GM18517 (cell line): Measurements from ENCODE around the gene SLFN11.
"Not testable (repeated sequence)": the region's sequence is repeated elsewhere in the genome, so short reads cannot be mapped to it uniquely, and the experiment has no call there.

Source experiments
- ATAC-seq: cut with Tn5 transposase; IDR thresholded peaks from one replicate; pipeline ENCODE4 v1.9.1; 2021; ENCODE audit warnings: mild to moderate bottlenecking, moderate library complexity; ENCODE audit not compliant: unreplicated experiment

Gene SLFN11

GRCh38 chr17:35368081-35368830 lies 5.2 kb downstream of the SLFN11 start:
- ATAC-seq, result peak; percentile 90

- ATAC-seq, result no peak
Measured at GRCh38 chr17:35361027-35361426, 12.4 kb downstream of the SLFN11 start.

GRCh38 chr17:35359398-35359797 lies 14.0 kb downstream of the SLFN11 start:
- ATAC-seq, result no peak

- no peak for ATAC-seq
Measured at GRCh38 chr17:35352284-35352683, 21.1 kb downstream of the SLFN11 start.

- no peak for ATAC-seq
Measured at GRCh38 chr17:35350493-35350892, 22.9 kb downstream of the SLFN11 start.

- no peak for ATAC-seq
Measured at GRCh38 chr17:35345926-35346771, 27.3 kb downstream of the SLFN11 start.

- ATAC-seq, result no peak
Measured at GRCh38 chr17:35345445-35345925, 27.9 kb downstream of the SLFN11 start.

- no peak for ATAC-seq
Measured at GRCh38 chr17:35344262-35344661, 29.2 kb downstream of the SLFN11 start.

GRCh38 chr17:35342276-35342675 lies 31.1 kb downstream of the SLFN11 start:
- no peak for ATAC-seq

- no peak for ATAC-seq
Measured at GRCh38 chr17:35341411-35341992, 31.9 kb downstream of the SLFN11 start.

GRCh38 chr17:35338230-35338629 lies 35.2 kb downstream of the SLFN11 start:
- no peak for ATAC-seq

GRCh38 chr17:35337364-35337763 lies 36.1 kb downstream of the SLFN11 start:
- ATAC-seq, result no peak

- ATAC-seq, result not testable (repeated sequence)
Measured at GRCh38 chr17:35333578-35333977, 39.8 kb downstream of the SLFN11 start.

- no peak for ATAC-seq
Measured at GRCh38 chr17:35322749-35323148, 50.7 kb downstream of the SLFN11 start.

GRCh38 chr17:35315971-35316370 lies 57.5 kb downstream of the SLFN11 start:
- ATAC-seq, result no peak

- no peak for ATAC-seq
Measured at GRCh38 chr17:35315283-35315682, 58.1 kb downstream of the SLFN11 start.

- no peak for ATAC-seq
Measured at GRCh38 chr17:35314415-35315216, 58.8 kb downstream of the SLFN11 start.

- no peak for ATAC-seq
Measured at GRCh38 chr17:35313875-35314409, 59.5 kb downstream of the SLFN11 start.

GRCh38 chr17:35312790-35313711 lies 60.4 kb downstream of the SLFN11 start:
- ATAC-seq, result peak; percentile 84
